ENCODE measurements around the gene LPGAT1.

Gene LPGAT1

DNA sequence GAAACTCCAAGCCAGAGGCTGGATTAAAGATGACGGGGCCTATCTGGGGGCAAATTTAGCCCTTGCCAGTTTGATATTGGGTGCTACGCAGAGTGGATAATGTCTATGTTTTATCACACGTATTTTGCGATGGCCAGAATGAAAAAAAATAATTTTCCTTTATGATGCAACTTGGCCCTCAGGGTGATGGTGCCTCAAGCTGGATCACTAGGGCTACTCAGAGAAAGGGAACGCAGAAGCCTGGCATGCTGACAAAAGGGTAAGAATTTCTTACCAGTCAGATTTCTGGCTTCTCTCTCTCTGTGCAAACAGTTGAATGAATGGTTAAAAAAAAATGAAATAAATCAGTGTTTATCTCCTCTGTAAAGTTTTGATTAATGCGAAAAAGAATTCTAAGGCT lies 122.6 kb downstream of the LPGAT1 start:
- in situ Hi-C loops (cut with HindIII; ENCODE audit: low pct_ligation_motif_present, low sequenced_read_pairs): no loop called here
- Histone ChIP-seq H3K27ac (no peak overlapping the region), H3K4me3 (ENCODE audit: low read depth, low read length) (no peak overlapping the region), H3K36me3 (replicated peaks) (no peaks in the 10 kb centered on the region), H3K27me3 (replicated peaks) (no peaks in the 10 kb centered on the region)
- TF ChIP-seq, protein P1, sequence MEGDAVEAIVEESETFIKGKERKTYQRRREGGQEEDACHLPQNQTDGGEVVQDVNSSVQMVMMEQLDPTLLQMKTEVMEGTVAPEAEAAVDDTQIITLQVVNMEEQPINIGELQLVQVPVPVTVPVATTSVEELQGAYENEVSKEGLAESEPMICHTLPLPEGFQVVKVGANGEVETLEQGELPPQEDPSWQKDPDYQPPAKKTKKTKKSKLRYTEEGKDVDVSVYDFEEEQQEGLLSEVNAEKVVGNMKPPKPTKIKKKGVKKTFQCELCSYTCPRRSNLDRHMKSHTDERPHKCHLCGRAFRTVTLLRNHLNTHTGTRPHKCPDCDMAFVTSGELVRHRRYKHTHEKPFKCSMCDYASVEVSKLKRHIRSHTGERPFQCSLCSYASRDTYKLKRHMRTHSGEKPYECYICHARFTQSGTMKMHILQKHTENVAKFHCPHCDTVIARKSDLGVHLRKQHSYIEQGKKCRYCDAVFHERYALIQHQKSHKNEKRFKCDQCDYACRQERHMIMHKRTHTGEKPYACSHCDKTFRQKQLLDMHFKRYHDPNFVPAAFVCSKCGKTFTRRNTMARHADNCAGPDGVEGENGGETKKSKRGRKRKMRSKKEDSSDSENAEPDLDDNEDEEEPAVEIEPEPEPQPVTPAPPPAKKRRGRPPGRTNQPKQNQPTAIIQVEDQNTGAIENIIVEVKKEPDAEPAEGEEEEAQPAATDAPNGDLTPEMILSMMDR (IDR thresholded peaks at IDR 0.05; ENCODE audit: low read depth, low read length, missing control alignments): no peak
- no peak for DNase-seq

DNA sequence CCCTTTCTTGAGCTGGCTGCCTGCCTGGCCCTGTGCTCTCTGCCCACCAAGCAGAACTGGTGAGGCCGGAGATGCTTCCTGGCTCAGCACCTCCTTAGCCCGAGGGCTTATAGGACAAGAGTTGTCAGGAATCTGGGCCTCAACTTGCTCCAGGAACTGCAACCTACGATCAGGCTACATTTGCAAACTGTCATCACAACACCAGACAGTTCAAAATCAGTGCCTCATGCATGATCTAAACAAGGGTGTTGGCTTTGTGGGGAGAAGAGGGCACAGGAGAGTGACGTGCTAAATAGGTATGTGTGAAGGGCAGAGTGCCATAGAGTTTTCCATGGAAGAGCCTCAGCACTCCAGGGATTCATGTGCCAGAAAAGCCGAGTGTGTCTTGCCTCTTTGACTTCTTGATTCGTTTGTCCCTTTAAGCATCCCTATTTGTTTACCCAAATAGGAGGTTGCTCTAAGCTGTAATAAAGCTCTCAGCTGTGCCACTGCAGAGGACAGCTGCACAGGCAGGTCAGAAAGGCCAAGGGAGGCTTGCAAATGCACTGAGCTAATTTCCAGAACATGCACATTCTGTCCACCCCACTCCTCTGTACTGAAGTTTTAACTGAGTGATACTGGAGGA lies 125.0 kb downstream of the LPGAT1 start:
- no peak for DNase-seq
- H3K27ac ChIP-seq: no peak overlapping the region
- in situ Hi-C loops (cut with HindIII; ENCODE audit: low pct_ligation_motif_present, low sequenced_read_pairs): no loop called here
- no peaks in the 10 kb centered on the region for H3K36me3 ChIP-seq (replicated peaks)
- TF ChIP-seq, protein P1 (IDR thresholded peaks at IDR 0.05; ENCODE audit: low read depth, low read length, missing control alignments): no peak
- no peaks in the 10 kb centered on the region for H3K27me3 ChIP-seq (replicated peaks)
- no peak overlapping the region for H3K4me3 ChIP-seq (ENCODE audit: low read depth, low read length)

DNA sequence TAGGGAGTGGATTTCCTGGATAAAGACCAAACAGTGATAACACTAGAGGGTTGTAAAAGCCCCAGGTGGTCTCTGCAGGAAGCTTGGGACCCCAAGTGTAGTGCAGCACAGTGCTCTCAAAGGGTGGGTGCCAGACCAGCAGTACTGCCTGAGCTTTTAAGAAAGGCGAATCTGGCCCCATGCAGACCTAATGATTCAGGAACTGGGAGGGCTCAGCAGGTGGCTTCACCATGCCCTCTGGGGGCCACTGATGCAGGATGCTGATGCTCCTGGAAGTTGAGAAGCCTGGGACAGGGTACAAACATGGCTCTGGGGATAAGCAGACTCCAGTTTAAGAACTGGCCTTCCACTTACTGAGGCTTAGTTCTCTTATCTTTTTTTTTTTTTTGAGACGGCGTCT lies 126.0 kb downstream of the LPGAT1 start:
- TF ChIP-seq, protein P1 (IDR thresholded peaks at IDR 0.05; ENCODE audit: low read depth, low read length, missing control alignments): no peak
- Histone ChIP-seq H3K4me3 (ENCODE audit: low read depth, low read length) (no peak overlapping the region), H3K27me3 (replicated peaks) (no peaks in the 10 kb centered on the region), H3K36me3 (replicated peaks) (no peaks in the 10 kb centered on the region), H3K27ac (no peak overlapping the region)
- in situ Hi-C loops (cut with HindIII; ENCODE audit: low pct_ligation_motif_present, low sequenced_read_pairs): no loop called here
- no peak for DNase-seq

DNA sequence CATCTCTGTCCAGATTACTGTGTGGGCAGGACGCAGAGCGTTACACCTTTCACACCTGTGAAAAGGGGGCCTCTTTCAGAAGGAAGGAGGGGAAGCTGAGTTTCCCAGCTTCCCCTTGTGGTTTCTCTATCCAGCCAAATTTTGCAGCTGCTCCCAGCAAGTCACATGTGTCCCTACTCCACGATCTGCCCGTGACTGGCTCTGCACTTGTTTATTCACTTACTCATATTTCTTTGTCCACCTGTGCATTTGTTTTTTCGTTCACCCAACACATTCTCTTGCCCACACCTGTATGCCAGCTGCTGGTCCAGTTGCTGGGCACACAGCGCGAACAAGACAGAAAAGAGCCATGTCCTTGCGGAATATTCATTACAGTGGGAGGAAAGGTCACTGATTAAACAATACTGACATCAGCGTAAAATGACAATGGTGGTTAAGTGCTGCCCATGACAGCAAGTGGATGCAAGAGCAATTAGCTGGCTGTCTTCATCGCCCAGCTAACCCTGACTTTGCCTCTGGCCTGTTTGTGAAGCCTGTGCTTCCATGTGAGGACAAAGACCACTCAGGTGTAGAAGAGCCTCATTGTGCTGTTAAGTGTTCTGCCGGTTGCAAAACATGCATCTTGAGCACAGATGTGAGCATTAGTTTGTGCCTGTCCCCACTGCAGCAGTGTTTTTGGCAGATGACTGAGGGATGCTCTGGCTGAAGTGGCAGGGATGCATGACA lies 126.6 kb downstream of the LPGAT1 start:
- no peaks in the 10 kb centered on the region for H3K27me3 ChIP-seq (replicated peaks)
- in situ Hi-C loops (cut with HindIII; ENCODE audit: low pct_ligation_motif_present, low sequenced_read_pairs): no loop called here
- no peaks in the 10 kb centered on the region for H3K36me3 ChIP-seq (replicated peaks)
- H3K4me3 ChIP-seq (ENCODE audit: low read depth, low read length): no peak overlapping the region
- no peak overlapping the region for H3K27ac ChIP-seq
- TF ChIP-seq, protein P1 (IDR thresholded peaks at IDR 0.05; ENCODE audit: low read depth, low read length, missing control alignments): no peak
- DNase-seq: no peak

DNA sequence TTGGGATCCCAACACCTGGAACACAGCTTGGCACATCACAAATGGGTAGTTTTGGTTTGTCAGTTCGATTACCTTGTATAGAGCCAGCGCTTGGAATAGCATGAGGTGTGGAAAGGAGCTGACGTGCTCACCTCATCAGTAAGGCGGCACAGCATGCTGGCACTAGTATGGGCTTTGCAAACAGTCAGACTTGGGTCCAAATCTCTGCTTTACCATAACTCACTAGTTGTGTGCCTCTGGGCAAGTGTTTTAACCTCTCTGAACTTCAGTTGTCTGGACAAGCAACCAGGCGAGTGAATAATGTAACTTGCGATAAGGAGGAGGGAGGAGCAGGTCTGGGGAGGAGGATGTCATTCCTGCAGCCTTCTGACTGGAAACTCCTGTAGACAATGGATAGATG lies 128.8 kb downstream of the LPGAT1 start:
- in situ Hi-C loops (cut with HindIII; ENCODE audit: low pct_ligation_motif_present, low sequenced_read_pairs): no loop called here
- no peak overlapping the region for H3K27ac ChIP-seq
- no peak overlapping the region for H3K4me3 ChIP-seq (ENCODE audit: low read depth, low read length)
- H3K27me3 ChIP-seq (replicated peaks): no peaks in the 10 kb centered on the region
- H3K36me3 ChIP-seq (replicated peaks): no peaks in the 10 kb centered on the region
- no peak for DNase-seq
- TF ChIP-seq, protein P1 (IDR thresholded peaks at IDR 0.05; ENCODE audit: low read depth, low read length, missing control alignments): no peak
